ENCODE data around the gene FOXC2. TPM values are rescaled to one million over a fixed set of nuclear protein-coding genes. Genes with fewer than 3 reads are reported as not detected.

Gene FOXC2
- total and polyA plus RNA-seq, 2 donors (not counting 1 experiment from before 2014, with no cell fraction given) = not detected

DNA sequence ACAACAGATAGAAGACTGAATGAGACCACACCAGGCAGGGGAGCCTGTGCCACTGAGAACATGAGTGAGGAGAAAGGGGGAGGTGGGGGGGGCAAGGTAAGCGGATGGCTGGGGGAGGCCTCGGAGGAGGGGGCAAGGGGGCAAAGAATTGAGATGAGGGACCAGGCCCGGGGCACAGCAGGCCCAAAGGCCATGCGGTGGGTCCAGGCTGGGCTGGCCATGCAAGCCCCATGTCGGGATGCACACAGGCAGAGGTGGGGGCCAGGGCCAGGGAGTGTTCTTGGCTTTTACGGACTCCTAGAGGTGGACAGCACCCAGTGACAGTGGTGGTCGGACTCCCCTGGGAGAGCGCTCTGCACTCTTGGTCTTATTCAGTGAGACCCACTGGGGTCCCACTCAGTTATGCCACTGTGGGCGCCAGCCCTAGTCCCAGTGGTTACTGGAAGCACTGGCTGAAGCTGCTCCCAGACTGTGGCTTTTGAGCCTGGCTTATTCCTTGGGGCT, 6.8 kb upstream of the FOXC2 start:
- WGBS (ENCODE audit: insufficient coverage) = 86% methylated on average over 9 of the region's 9 CpGs
- H3K4me3 Mint-ChIP-seq = no peak overlapping the region

DNA sequence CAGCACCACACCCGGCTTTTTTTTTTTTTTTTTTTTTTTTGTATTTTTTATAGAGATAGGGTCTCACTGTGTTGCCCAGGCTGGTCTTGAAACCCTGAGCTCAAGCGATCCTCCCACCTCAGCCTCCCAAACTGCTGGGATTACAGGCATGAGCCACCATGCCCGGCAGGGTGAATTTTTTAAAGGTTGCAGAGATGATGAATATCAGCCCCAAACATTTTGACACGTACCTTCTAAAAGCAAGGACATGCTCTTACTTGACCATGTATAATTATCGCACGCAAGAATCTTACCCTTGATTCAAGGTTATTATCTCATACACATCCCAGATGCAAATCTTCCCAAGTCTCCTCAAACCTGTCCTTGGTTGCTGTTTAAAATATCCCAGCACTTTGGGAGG, 4.3 kb upstream of the FOXC2 start:
- no peaks in the 10 kb centered on the region for H3K79me2 ChIP-seq (ENCODE audit: control insufficient read depth, insufficient read depth, low read length)
- DNase-seq (no peak), ATAC-seq (ENCODE audit: low read depth) (no peak)
- CTCF ChIA-PET = interaction anchor here (1.9 to 4.7 kb wide), 3 partner anchors 9 to 1073 kb away, joined by 7 to 30 read pairs (median 27); no protein-coding TSS in a partner anchor
- H3K27ac ChIP-seq (ENCODE audit: low read length in 2 of 2) = no peak overlapping the region
- no peak overlapping the region for H3K9ac ChIP-seq (ENCODE audit: low read length)
- no peak overlapping the region for H3K4me3 Mint-ChIP-seq
- H3K27me3 ChIP-seq (replicated peaks in 1 of 4; ENCODE audit: control extremely low read depth in 1 of 4, control insufficient read depth in 3 of 4, insufficient read depth in 4 of 4, low read length in 3 of 4) = peaks cover 0 to 60% (median 27%) of the 10 kb centered on the region in 4 experiments
- WGBS (ENCODE audit: insufficient coverage) = 100% methylated on average over 4 of the region's 6 CpGs
- H3K27me3 Mint-ChIP-seq = peaks cover 44% of the 10 kb centered on the region
- intact Hi-C loops (cut with micrococcal nuclease) = loop anchor here (5.0 kb wide), 1 partner anchor 755 kb away; the partner anchor contains the start of gene C16orf95
- POLR2A ChIA-PET = no interaction called here
- no peak for TF ChIP-seq EZH2 (IDR thresholded peaks at IDR 0.05; ENCODE audit: borderline replicate concordance, insufficient read depth, low read depth, low read length, poor library complexity, severe bottlenecking)
- TF ChIP-seq, protein P1, sequence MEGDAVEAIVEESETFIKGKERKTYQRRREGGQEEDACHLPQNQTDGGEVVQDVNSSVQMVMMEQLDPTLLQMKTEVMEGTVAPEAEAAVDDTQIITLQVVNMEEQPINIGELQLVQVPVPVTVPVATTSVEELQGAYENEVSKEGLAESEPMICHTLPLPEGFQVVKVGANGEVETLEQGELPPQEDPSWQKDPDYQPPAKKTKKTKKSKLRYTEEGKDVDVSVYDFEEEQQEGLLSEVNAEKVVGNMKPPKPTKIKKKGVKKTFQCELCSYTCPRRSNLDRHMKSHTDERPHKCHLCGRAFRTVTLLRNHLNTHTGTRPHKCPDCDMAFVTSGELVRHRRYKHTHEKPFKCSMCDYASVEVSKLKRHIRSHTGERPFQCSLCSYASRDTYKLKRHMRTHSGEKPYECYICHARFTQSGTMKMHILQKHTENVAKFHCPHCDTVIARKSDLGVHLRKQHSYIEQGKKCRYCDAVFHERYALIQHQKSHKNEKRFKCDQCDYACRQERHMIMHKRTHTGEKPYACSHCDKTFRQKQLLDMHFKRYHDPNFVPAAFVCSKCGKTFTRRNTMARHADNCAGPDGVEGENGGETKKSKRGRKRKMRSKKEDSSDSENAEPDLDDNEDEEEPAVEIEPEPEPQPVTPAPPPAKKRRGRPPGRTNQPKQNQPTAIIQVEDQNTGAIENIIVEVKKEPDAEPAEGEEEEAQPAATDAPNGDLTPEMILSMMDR (IDR thresholded peaks at IDR 0.05) = no peak
- H3K4me2 ChIP-seq (replicated peaks; ENCODE audit: low read depth, low read length, poor library complexity, severe bottlenecking) = no peak overlapping the region
- no peaks in the 10 kb centered on the region for H3K36me3 ChIP-seq (replicated peaks in 1 of 2; ENCODE audit: control extremely low read depth in 1 of 2, control insufficient read depth in 1 of 2, extremely low read depth in 1 of 2, insufficient read depth in 2 of 2, low read length in 1 of 2)
- no peak overlapping the region for H2AFZ ChIP-seq (ENCODE audit: insufficient read depth, low read depth, low read length, poor library complexity, severe bottlenecking)
- peaks cover 19% of the 10 kb centered on the region for H3K4me1 Mint-ChIP-seq
- H3K27ac Mint-ChIP-seq = no peak overlapping the region
- peaks cover 23 to 33% of the 10 kb centered on the region in 2 donors for H3K4me1 ChIP-seq (ENCODE audit: control insufficient read depth in 2 of 2, insufficient read depth in 2 of 2, low read length in 2 of 2)
- H3K9me3 Mint-ChIP-seq (ENCODE audit: insufficient read depth) = no peaks in the 10 kb centered on the region
- H3K9me3 ChIP-seq (ENCODE audit: control extremely low read depth in 1 of 3, control insufficient read depth in 2 of 3, insufficient read depth in 1 of 3, low read length in 2 of 3) = peaks cover 0 to 12% (median 0%) of the 10 kb centered on the region in 3 donors
- H4K20me1 ChIP-seq (ENCODE audit: control insufficient read depth, insufficient read depth, low read length, poor library complexity, severe bottlenecking) = no peaks in the 10 kb centered on the region
- H3K4me3 ChIP-seq (ENCODE audit: control extremely low read depth in 1 of 5, extremely low read depth in 1 of 5, insufficient read depth in 1 of 5, low read depth in 2 of 5, low read length in 4 of 5) = no peak overlapping the region

More for the DNA sequence above, 6.8 kb upstream of the FOXC2 start:
- no peak overlapping the region for H3K9ac ChIP-seq (ENCODE audit: low read length)
- H3K79me2 ChIP-seq (ENCODE audit: control insufficient read depth, insufficient read depth, low read length) = peaks cover 1% of the 10 kb centered on the region
- peaks cover 31% of the 10 kb centered on the region for H3K27me3 Mint-ChIP-seq
- no peak for TF ChIP-seq EZH2 (IDR thresholded peaks at IDR 0.05; ENCODE audit: borderline replicate concordance, insufficient read depth, low read depth, low read length, poor library complexity, severe bottlenecking)
- TF ChIP-seq, protein P1 (IDR thresholded peaks at IDR 0.05) = no peak
- no peak overlapping the region for H3K4me2 ChIP-seq (replicated peaks; ENCODE audit: low read depth, low read length, poor library complexity, severe bottlenecking)
- H3K27ac ChIP-seq (ENCODE audit: low read length in 2 of 2) = no peak overlapping the region
- H3K4me1 ChIP-seq (ENCODE audit: control insufficient read depth in 2 of 2, insufficient read depth in 2 of 2, low read length in 2 of 2) = peaks cover 8 to 19% of the 10 kb centered on the region in 2 donors
- no peaks in the 10 kb centered on the region for H4K20me1 ChIP-seq (ENCODE audit: control insufficient read depth, insufficient read depth, low read length, poor library complexity, severe bottlenecking)
- H3K27ac Mint-ChIP-seq = no peak overlapping the region
- no peaks in the 10 kb centered on the region for H3K9me3 ChIP-seq (ENCODE audit: control extremely low read depth in 1 of 3, control insufficient read depth in 2 of 3, insufficient read depth in 1 of 3, low read length in 2 of 3)
- ATAC-seq (ENCODE audit: low read depth) (no peak), DNase-seq (no peak)
- ChIA-PET POLR2A (no interaction called here), CTCF (no interaction called here)
- intact Hi-C loops (cut with micrococcal nuclease) = loop anchor here (5.0 to 10.0 kb wide), 2 partner anchors 757 to 825 kb away; partner anchors contain the start of genes C16orf95 and FBXO31
- no peak overlapping the region for H3K4me3 ChIP-seq (ENCODE audit: control extremely low read depth in 1 of 5, extremely low read depth in 1 of 5, insufficient read depth in 1 of 5, low read depth in 2 of 5, low read length in 4 of 5)
- H3K36me3 ChIP-seq (replicated peaks in 1 of 2; ENCODE audit: control extremely low read depth in 1 of 2, control insufficient read depth in 1 of 2, extremely low read depth in 1 of 2, insufficient read depth in 2 of 2, low read length in 1 of 2) = no peaks in the 10 kb centered on the region
- H3K27me3 ChIP-seq (replicated peaks in 1 of 4; ENCODE audit: control extremely low read depth in 1 of 4, control insufficient read depth in 3 of 4, insufficient read depth in 4 of 4, low read length in 3 of 4) = peaks cover 0 to 37% (median 12%) of the 10 kb centered on the region in 4 experiments
- H3K9me3 Mint-ChIP-seq (ENCODE audit: insufficient read depth) = no peaks in the 10 kb centered on the region
- peaks cover 18% of the 10 kb centered on the region for H3K4me1 Mint-ChIP-seq
- no peak overlapping the region for H2AFZ ChIP-seq (ENCODE audit: insufficient read depth, low read depth, low read length, poor library complexity, severe bottlenecking)
